Measurements from ENCODE around the gene CHIA.
"Not testable (repeated sequence)": the region's sequence is repeated elsewhere in the genome, so short reads cannot be mapped to it uniquely, and the experiment has no call there.

The CHIA gene

GRCh38 chr1:111351700-111352099 is 61.0 kb downstream of the CHIA start:
- in situ Hi-C loops (cut with HindIII; ENCODE audit: low pct_ligation_motif_present, low pct_unique_long_range_greater_than_20kb, low sequenced_read_pairs) = no loop called here
- DNase-seq = no peak

- no peak for DNase-seq
- in situ Hi-C loops (cut with HindIII; ENCODE audit: low pct_ligation_motif_present, low pct_unique_long_range_greater_than_20kb, low sequenced_read_pairs) = no loop called here
Measured at GRCh38 chr1:111354584-111354983, 63.9 kb downstream of the CHIA start.

GRCh38 chr1:111358964-111359363 is 68.3 kb downstream of the CHIA start:
- DNase-seq = no peak
- in situ Hi-C loops (cut with HindIII; ENCODE audit: low pct_ligation_motif_present, low pct_unique_long_range_greater_than_20kb, low sequenced_read_pairs) = no loop called here

GRCh38 chr1:111359376-111359775 is 68.7 kb downstream of the CHIA start:
- DNase-seq = no peak
- in situ Hi-C loops (cut with HindIII; ENCODE audit: low pct_ligation_motif_present, low pct_unique_long_range_greater_than_20kb, low sequenced_read_pairs) = no loop called here

- DNase-seq; in situ Hi-C loops (cut with HindIII; ENCODE audit: low pct_ligation_motif_present, low pct_unique_long_range_greater_than_20kb, low sequenced_read_pairs): not testable (repeated sequence)
Measured at GRCh38 chr1:111360257-111360656, 69.6 kb downstream of the CHIA start.

GRCh38 chr1:111361761-111362160 is 71.1 kb downstream of the CHIA start:
- in situ Hi-C loops (cut with HindIII; ENCODE audit: low pct_ligation_motif_present, low pct_unique_long_range_greater_than_20kb, low sequenced_read_pairs) = no loop called here
- DNase-seq = no peak

GRCh38 chr1:111364690-111365089 is 74.0 kb downstream of the CHIA start:
- DNase-seq = peak; percentile 38
- in situ Hi-C loops (cut with HindIII; ENCODE audit: low pct_ligation_motif_present, low pct_unique_long_range_greater_than_20kb, low sequenced_read_pairs) = no loop called here

GRCh38 chr1:111366256-111366655 is 75.6 kb downstream of the CHIA start:
- in situ Hi-C loops (cut with HindIII; ENCODE audit: low pct_ligation_motif_present, low pct_unique_long_range_greater_than_20kb, low sequenced_read_pairs) = no loop called here
- DNase-seq = no peak

- DNase-seq = no peak
- in situ Hi-C loops (cut with HindIII; ENCODE audit: low pct_ligation_motif_present, low pct_unique_long_range_greater_than_20kb, low sequenced_read_pairs) = no loop called here
Measured at GRCh38 chr1:111369177-111369576, 78.5 kb downstream of the CHIA start.

GRCh38 chr1:111369645-111370044 is 79.0 kb downstream of the CHIA start:
- in situ Hi-C loops (cut with HindIII; ENCODE audit: low pct_ligation_motif_present, low pct_unique_long_range_greater_than_20kb, low sequenced_read_pairs) = no loop called here
- DNase-seq = no peak
